Activated CD8-positive, alpha-beta memory T cell treated with anti-CD3 and anti-CD28 coated beads, Interleukin-2, amount 50 U/mL, for 4 hours (primary cell): ENCODE results near the gene C21orf58.

Source experiments
- DNase-seq: peaks from one replicate; pipeline ENCODE4 v3.0.0-alpha.2; 2020

C21orf58 gene

GRCh38 chr21:46253610-46254124 lies 70.0 kb downstream of the C21orf58 start:
- peak; percentile 29 for DNase-seq

- DNase-seq, result no peak
These were observed 70.8 kb downstream of the C21orf58 start for GRCh38 chr21:46252840-46253239.
